Measurements from ENCODE around the gene USP46.

- TF ChIP-seq, protein P1, sequence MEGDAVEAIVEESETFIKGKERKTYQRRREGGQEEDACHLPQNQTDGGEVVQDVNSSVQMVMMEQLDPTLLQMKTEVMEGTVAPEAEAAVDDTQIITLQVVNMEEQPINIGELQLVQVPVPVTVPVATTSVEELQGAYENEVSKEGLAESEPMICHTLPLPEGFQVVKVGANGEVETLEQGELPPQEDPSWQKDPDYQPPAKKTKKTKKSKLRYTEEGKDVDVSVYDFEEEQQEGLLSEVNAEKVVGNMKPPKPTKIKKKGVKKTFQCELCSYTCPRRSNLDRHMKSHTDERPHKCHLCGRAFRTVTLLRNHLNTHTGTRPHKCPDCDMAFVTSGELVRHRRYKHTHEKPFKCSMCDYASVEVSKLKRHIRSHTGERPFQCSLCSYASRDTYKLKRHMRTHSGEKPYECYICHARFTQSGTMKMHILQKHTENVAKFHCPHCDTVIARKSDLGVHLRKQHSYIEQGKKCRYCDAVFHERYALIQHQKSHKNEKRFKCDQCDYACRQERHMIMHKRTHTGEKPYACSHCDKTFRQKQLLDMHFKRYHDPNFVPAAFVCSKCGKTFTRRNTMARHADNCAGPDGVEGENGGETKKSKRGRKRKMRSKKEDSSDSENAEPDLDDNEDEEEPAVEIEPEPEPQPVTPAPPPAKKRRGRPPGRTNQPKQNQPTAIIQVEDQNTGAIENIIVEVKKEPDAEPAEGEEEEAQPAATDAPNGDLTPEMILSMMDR (IDR thresholded peaks at IDR 0.05) = no peak
- no peak for TF ChIP-seq POLR2A (IDR thresholded peaks at IDR 0.05)
Measured at GRCh38 chr4:52684896-52685295, 25.8 kb upstream of the USP46 start.
